Neural progenitor cell (in vitro differentiated cells): ENCODE results near the gene RMDN3.

ENCODE experiments used
- CTCF ChIP-seq: fragments of 200-600 bp; sonication (generic); IDR thresholded peaks from 2 replicates; pipeline ENCODE4 v1.5.1; 2017; ENCODE audit warnings: antibody characterized with exemption, mild to moderate bottlenecking
- EZH2 ChIP-seq: fragments of 200-600 bp; sonication (generic); IDR thresholded peaks from 2 replicates; pipeline ENCODE4 v1.6.1; 2017; ENCODE audit warnings: antibody characterized with exemption, mild to moderate bottlenecking, moderate library complexity
- EZH2phosphoT487 ChIP-seq: fragments of 200-600 bp; sonication (generic); IDR thresholded peaks from 2 replicates; pipeline ENCODE4 v1.6.1; 2017; ENCODE audit warnings: antibody characterized with exemption

GRCh38 chr15:40706121-40706520 lies 48.9 kb downstream of the RMDN3 start:
- no peak for TF ChIP-seq EZH2
- TF ChIP-seq CTCF, result no peak
- TF ChIP-seq EZH2phosphoT487, result no peak
